Hematopoietic multipotent progenitor cell treated with erythropoietin and hydrocortisone succinate and interleukin-3 and kit ligand, for 6 days (in vitro differentiated cells): ENCODE data around the gene BMP2.

Source experiments
- DNase-seq: peaks from one replicate; pipeline ENCODE4 v3.0.0-alpha.2; 2015

Gene BMP2

GRCh38 chr20:6768228-6769140 is 998 bp downstream of the BMP2 start:
- DNase-seq = peak; percentile 7

GRCh38 chr20:6769903-6770785 is 2.7 kb downstream of the BMP2 start:
- no peak for DNase-seq

GRCh38 chr20:6770786-6771100 is 3.3 kb downstream of the BMP2 start:
- DNase-seq = no peak

- no peak for DNase-seq
Observed at GRCh38 chr20:6780433-6781190, 13.1 kb downstream of the BMP2 start.

GRCh38 chr20:6783752-6784151 is 16.3 kb downstream of the BMP2 start:
- no peak for DNase-seq

GRCh38 chr20:6784210-6784631 is 16.7 kb downstream of the BMP2 start:
- no peak for DNase-seq

GRCh38 chr20:6784767-6785166 is 17.3 kb downstream of the BMP2 start:
- DNase-seq = no peak

- DNase-seq = no peak
Observed at GRCh38 chr20:6786548-6786947, 19.1 kb downstream of the BMP2 start.

GRCh38 chr20:6792789-6793188 is 25.3 kb downstream of the BMP2 start:
- no peak for DNase-seq

GRCh38 chr20:6802227-6802626 is 34.7 kb downstream of the BMP2 start:
- DNase-seq = no peak

- no peak for DNase-seq
Observed at GRCh38 chr20:6806275-6806674, 38.8 kb downstream of the BMP2 start.

GRCh38 chr20:6811262-6812035 is 44.0 kb downstream of the BMP2 start:
- DNase-seq = no peak

- no peak for DNase-seq
Observed at GRCh38 chr20:6812530-6812929, 45.0 kb downstream of the BMP2 start.

- DNase-seq = no peak
Observed at GRCh38 chr20:6814945-6815344, 47.5 kb downstream of the BMP2 start.

GRCh38 chr20:6818033-6818808 is 50.7 kb downstream of the BMP2 start:
- no peak for DNase-seq

GRCh38 chr20:6819599-6819998 is 52.1 kb downstream of the BMP2 start:
- no peak for DNase-seq

GRCh38 chr20:6824401-6824800 is 56.9 kb downstream of the BMP2 start:
- no peak for DNase-seq

- DNase-seq = no peak
Observed at GRCh38 chr20:6827472-6827871, 60.0 kb downstream of the BMP2 start.

- DNase-seq = peak; percentile 80
Observed at GRCh38 chr20:6828794-6829423, 61.4 kb downstream of the BMP2 start.

- DNase-seq = peak; percentile 8
Observed at GRCh38 chr20:6829510-6830116, 62.1 kb downstream of the BMP2 start.
